Vagina (tissue), 2 donors: ENCODE measurements around the gene MYL7.

Source experiments
- POLR2AphosphoS5 ChIP-seq, 2 donors: sonication (generic); formaldehyde crosslinking; IDR thresholded peaks; one replicate each; pipeline ENCODE4 v1.9.0; 2017; ENCODE audit warnings: antibody characterized with exemption in 2 of 2, mild to moderate bottlenecking in 2 of 2, low read depth in 1 of 2; ENCODE audit not compliant: insufficient read depth in 1 of 2
- TF ChIP-seq, protein P1 (sequence below), 3 experiments: fragments of 450-650 bp in 2 of 3; fragments of 200-600 bp in 1 of 3; sonication (generic) in 1 of 3; IDR thresholded peaks; one replicate each; pipeline ENCODE4 v1.5.1; 2017 to 2019; ENCODE audit warnings: antibody characterized with exemption in 3 of 3, mild to moderate bottlenecking in 2 of 3, moderate library complexity in 2 of 3

DNA sequence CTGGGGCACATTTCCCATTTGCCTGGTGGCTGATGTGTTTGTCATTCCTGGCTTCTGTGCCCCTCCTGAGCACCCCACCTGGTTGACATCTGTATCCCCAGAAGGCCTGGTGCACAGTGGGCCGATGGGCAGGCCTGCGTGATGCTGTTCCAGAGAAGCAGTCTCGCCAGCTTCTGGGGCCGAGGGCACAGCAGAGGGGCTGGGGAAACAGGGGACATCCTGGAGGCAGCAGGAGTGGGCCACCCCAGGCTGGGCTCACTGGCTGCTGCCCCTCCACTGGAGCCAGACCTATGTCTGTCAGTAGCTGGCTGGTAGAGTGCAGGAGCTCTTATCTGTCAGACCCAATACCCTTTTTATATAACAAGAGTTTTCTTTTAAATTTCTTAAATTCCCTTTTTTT, 896 bp upstream of the MYL7 start:
- TF ChIP-seq, protein P1, sequence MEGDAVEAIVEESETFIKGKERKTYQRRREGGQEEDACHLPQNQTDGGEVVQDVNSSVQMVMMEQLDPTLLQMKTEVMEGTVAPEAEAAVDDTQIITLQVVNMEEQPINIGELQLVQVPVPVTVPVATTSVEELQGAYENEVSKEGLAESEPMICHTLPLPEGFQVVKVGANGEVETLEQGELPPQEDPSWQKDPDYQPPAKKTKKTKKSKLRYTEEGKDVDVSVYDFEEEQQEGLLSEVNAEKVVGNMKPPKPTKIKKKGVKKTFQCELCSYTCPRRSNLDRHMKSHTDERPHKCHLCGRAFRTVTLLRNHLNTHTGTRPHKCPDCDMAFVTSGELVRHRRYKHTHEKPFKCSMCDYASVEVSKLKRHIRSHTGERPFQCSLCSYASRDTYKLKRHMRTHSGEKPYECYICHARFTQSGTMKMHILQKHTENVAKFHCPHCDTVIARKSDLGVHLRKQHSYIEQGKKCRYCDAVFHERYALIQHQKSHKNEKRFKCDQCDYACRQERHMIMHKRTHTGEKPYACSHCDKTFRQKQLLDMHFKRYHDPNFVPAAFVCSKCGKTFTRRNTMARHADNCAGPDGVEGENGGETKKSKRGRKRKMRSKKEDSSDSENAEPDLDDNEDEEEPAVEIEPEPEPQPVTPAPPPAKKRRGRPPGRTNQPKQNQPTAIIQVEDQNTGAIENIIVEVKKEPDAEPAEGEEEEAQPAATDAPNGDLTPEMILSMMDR (IDR thresholded peaks at IDR 0.05) = no peak
- no peak for TF ChIP-seq POLR2AphosphoS5 (IDR thresholded peaks at IDR 0.05; ENCODE audit: insufficient read depth in 1 of 2, low read depth in 1 of 2)
